Amniotic stem cell (primary cell): ENCODE data around the gene IGSF10.

Experiments
- DNase-seq: peaks from one replicate; lab custom pipeline; 2025; lab: John Stamatoyannopoulos, UW

IGSF10 gene

GRCh38 chr3:151460228-151460627 lies 633 bp downstream of the IGSF10 start:
- no peak for DNase-seq

DNA sequence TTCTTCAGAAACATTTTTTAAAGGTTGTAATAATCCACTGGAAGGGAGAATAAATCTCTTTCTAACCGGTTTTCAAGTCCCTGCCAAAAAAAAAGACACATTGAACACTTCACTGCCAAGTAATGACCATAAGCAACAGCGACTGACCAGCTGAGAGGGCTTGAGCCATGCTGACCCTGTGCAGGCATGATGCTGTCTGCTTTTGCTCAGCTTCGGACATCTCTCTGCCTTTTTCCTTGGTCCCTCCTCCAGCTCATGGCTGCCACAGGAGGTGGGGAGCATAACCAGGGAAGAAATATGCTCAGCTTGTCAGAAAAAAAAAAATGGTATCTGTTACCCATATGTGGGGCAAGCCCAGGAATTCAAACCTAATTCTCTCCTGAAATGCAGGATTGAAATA lies 1.5 kb downstream of the IGSF10 start:
- DNase-seq = no peak

DNA sequence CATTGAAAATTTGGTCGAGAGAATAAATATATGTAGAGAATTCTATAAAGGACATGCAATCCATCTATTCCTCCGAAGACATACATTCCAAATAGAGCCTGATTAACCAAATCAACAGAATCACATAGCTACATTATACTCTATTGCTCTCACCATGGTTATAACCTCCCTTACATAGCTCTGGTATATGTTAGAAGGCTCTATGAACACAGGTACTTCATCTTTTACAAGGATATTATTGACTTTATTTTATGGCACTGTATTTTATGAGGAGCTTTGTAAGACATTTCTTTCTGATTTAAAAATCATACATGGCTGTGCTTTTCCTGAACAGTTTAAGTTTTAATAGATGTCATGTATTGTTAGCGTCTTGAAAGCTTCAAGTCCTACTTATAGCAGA lies 4.8 kb downstream of the IGSF10 start:
- DNase-seq = no peak

DNA sequence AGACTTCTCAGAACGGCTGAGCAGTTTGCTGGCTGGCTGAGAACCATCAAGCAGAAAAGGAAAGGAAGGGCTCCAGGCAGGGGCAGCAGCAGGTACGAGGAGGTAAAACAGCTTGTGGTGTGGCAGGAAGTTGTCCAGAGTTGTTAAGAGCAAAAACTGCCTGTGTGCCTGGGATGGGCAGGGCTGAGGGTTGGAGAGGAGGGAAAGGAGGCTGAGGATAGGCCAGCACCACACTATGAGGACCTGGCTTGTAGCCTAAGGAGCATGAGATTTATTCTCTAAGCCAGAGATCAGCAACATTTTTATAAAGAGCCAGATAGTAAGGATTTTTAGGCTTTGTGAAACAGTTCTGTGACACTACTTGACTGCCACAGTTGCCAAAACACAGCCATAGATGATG lies 8.0 kb downstream of the IGSF10 start:
- DNase-seq = no peak

GRCh38 chr3:151452368-151452767 lies 8.5 kb downstream of the IGSF10 start:
- no peak for DNase-seq

DNA sequence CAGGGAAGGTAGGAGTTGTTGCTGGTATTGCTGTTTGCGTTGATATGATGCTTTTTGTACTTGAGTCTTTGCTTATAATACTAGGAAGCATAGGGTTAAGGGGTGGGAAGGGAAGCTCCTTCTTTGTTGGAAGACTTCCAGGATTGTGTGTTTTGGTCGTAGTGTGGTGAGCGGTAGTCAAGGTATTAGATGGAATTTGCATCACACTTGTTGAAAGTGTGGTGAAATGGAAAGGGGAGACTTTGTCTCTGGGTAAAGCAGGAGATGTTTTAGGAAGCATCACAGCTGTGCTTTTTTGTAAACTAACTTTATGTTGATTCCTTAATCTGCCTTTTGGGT lies 14.9 kb downstream of the IGSF10 start:
- DNase-seq = no peak

GRCh38 chr3:151445273-151446001 lies 15.4 kb downstream of the IGSF10 start:
- no peak for DNase-seq

DNA sequence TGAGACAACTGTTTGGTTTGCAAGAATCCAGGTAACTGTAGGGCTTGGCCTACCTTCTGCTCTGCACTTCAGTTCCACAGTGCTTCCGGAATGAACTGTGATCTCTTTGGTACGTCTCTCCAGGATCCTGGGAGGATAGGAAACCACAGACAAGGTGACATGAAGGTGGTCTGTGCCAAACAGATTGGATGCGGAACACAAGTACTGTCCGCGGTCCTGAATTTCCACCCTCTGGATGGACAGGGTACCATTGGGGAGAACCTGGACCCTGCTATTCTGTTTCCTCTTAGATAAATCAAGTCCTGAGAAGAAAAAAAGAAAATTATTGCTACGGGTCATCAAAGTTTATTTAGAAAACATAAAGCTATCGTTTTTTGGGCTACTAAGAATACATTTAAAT lies 17.3 kb downstream of the IGSF10 start:
- DNase-seq = no peak

- no peak for DNase-seq
These were observed 19.9 kb downstream of the IGSF10 start for GRCh38 chr3:151440940-151441339.

DNA sequence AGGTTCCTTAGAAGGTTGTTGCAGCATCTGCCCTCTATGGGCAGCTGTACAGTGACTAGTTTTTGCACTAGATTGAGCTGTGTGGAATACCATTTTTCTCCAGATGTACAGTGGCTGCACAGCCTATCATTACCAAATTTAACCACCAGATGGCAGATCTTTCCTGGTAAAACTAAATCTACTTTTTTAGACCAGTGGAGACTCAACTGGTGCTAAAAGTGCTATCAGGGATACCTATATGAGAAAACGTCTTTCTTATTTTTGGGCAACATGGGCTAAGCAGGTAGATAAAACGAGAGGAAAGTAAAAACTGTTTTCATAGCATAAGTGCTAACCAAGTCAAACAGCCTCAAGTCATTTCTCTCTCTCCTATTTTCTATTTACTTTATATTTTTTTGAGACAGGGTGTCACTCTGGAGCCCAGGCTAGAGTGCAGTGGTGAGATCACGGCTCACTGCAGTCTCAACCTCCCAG lies 21.2 kb downstream of the IGSF10 start:
- peak; percentile 54 for DNase-seq

DNA sequence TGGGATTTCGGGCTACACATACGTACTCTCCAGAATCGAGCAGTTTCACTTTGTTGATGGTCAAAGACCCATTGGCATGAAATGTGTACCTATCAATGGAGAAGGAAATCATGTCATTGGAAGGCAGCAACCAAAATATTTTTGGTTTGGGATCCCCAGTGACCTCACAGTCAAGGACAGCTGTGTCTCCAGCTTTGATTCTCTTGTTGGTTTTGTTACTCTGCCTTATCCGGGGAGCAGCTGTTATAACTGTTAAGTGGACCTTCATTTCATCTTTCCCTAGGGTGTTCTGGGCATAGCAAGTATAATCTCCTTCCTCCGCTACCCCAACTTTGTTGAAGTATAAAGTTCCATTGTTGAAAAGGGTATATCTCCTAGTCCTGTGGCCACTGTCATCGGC lies 23.0 kb downstream of the IGSF10 start:
- no peak for DNase-seq

DNA sequence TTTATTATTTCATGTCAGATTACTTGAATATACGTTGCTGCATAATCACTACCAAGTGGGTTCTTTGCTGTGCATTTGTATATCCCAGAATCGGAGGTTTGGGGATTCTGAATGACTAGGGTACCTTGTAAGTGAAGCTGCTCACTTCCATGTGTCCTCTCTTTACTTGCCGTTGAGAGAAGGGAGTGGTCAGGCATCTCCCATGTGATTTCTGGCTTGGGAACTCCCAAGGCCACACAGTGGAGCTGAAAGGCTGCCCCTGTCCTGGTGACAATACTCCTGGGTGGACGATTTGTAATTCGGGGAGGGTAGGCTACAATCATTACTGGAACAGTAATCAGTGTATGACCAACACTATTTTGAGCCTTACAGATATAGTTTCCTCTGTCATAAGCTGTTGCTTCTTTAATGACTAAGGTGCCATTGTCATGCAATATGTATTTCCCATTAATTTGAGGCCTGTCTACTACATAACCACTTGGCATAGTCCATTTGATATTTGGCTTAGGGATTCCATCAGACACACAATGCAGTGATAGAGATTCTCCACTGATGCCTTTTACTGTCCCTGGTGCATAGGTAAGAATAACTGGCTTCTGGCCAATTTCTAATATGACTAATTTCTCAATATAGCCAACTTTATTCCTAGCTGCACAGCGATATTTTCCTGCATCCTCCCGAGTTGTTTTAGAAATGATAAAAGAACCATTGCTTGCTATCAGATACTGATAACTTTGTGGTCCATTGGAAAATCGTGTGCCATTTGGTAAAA lies 24.0 kb downstream of the IGSF10 start:
- DNase-seq = no peak

GRCh38 chr3:151434151-151434890 lies 26.5 kb downstream of the IGSF10 start:
- DNase-seq = peak; percentile 59

GRCh38 chr3:151432616-151433372 lies 28.1 kb downstream of the IGSF10 start:
- no peak for DNase-seq

GRCh38 chr3:151431940-151432339 lies 28.9 kb downstream of the IGSF10 start:
- DNase-seq = no peak

GRCh38 chr3:151430821-151431484 lies 29.9 kb downstream of the IGSF10 start:
- DNase-seq = no peak

DNA sequence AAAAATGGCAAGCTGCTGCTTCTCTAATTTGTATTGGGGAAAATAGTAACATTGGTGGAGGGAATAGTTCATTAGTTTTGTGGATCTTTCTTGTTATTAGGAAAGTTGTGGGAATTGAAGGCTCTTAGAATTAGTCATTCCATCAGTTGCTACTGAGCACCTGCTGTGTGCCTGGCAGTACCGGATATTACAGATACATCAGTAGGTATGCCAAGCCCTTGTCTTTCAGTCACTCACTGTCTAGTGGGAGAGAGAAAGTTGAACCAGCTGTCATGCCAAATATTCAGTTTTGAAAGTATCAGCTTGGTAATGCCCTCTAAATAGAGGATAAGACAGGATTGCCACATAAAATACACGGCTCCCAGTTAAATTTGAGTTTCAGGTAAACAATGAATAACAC lies 32.5 kb downstream of the IGSF10 start:
- no peak for DNase-seq

DNA sequence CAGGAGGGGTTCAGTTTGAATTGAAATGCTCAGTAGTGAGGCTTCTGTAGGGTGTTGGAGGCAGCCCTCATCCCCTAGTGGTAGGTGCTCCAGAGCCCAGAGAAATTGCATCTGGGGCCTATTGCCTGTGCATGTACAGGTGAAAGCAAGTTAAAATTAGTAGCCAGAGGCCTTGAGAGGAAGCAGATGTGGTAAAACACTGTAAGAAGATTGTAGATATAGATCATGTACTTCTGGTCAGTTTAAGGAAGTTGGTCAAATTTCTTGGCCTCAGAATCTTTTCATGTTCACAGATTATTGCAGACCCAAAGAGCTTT lies 34.6 kb downstream of the IGSF10 start:
- DNase-seq = no peak

DNA sequence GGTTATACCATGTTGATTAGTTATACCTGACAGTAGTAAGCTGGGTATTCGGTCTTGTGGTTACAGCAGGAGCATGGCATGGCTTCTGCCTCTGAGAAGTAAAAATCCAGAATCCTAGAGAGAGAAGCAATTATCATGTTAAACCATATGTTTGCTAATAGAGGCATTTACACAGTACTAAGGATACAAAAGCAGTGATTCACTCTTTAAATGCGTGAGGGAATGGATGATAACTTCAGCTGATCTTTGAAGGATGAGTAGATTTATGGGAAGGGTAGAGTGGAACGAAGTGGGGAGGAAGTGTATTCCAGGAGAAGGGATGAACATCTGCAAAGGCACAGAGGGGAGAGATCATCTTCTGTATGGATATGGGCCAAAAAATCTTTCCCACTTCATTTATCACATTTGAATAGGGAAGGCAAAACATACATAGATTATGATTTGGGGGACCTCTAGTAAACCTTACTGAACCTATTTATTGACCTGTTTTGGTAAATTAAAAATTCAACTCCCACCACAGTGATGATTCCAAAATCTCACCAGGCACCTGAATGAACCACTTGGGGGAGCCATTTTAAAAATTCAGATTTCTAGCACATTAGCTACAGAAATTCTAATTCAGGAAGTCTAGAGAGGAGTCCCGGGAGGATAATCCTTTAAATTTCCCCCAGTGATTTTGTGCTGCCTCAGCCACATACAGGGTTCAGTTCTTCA lies 35.1 kb downstream of the IGSF10 start:
- no peak for DNase-seq

DNA sequence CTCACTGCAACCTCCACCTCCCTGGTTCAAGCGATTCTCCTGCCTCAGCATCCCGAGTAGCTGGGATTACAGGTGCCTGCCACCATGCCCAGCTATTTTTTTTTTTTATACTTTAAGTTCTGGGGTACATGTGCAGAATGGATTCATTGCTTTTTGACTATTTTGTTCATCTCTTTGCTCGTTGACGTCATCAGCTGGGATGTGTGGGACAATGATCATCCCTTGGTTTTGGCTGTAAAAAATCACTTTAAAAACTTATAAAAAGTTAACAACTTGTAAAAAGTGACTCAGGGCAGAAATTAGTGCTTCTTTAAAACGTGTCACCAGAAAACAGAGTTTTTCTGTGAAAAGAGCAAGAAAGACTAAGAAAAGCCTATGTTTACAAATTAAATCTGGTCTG lies 37.8 kb downstream of the IGSF10 start:
- no peak for DNase-seq

DNA sequence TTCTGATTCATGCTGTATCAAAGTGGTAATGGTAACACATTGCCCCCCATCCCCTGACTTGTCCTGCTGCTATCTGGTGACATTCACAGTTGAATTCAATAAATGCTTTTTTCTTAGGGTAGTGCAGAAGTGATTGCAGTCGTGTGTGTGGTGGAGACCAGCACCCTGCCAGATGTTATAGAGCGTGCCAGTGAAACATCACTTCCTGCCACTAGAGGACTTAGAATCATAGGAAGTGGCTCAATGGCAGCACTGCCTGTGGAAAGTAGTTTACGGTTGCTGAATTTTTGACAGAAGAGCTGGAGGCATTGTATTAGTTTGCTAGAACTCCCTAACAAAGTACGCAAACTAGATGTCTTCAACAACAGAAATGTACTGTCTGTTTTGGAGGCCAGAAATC lies 38.9 kb downstream of the IGSF10 start:
- no peak for DNase-seq
